ENCODE data around the gene TRPV5. TPM values are rescaled to one million over a fixed set of nuclear protein-coding genes. Genes with fewer than 3 reads are reported as not detected.

The TRPV5 gene
- total and polyA plus RNA-seq, 2 of the 4 experiments (the other 2 are of a cell fraction) = not detected

DNA sequence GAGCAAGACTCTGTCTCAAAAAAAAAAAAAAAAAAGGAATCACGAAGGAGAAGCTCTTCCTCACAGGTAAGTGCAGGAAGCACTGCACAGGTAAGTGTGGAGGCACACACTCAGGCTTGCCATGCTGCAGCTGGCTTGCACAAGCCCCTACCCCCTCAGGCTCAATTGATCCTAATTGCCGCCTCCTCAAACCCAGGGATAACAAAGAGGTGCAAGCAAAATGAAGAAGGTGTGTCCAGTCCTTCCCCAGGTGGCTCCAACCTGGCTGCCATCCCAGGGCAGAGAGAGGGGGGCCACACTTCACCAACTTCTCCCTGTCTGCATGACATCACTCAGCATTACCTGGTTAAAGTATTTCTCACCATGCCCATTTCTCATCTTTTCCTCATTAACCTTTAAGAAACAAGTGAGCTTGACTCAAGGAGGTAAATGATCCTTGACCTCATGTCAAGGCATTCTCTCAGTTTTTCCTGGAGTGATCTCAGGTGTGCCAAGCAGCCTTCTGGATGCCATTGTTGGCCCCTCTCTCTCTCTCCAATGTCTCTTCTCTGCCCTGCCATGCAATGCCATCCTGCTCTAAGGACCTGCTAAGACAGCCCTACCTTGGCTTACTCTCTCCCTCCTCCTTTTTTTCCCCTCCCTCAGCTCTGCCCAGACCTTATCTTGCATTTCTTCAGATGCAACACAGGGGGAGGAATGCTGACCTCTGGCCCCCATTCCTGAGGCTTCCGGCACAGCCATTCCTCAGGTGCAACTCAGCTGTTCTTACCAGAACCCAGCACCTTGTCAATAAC is 35.0 kb downstream of the TRPV5 start:
- no peak overlapping the region for H3K4me2 ChIP-seq (ENCODE audit: low read depth, low read length)
- H2AK9ac ChIP-seq (replicated peaks; ENCODE audit: low read depth, low read length, poor library complexity) = no peak overlapping the region
- no CpG with 5 or more reads among the region's 3 CpGs for WGBS, 2 experiments (ENCODE audit: extremely low coverage in 2 of 2, insufficient read length in 1 of 2)
- H3K56ac ChIP-seq (ENCODE audit: extremely low read depth, insufficient read depth, low read length) = no peak overlapping the region
- H4K91ac ChIP-seq (ENCODE audit: insufficient read depth, low read depth, low read length) = no peak overlapping the region
- no peaks in the 10 kb centered on the region for H4K20me1 ChIP-seq (ENCODE audit: insufficient read depth, low read length)
- H4K5ac ChIP-seq (ENCODE audit: low read depth, low read length) = no peak overlapping the region
- ATAC-seq (ENCODE audit: low read depth) (no peak), DNase-seq (no peak)
- no peak overlapping the region for H3K14ac ChIP-seq (replicated peaks; ENCODE audit: low read depth, low read length)
- ChIA-PET POLR2A (ENCODE audit: unreplicated experiment) (no interaction called here), CTCF (no interaction called here)
- no peaks in the 10 kb centered on the region for H3K9me3 ChIP-seq (ENCODE audit: control insufficient read depth, insufficient read depth, low read length)
- H3K9me1 ChIP-seq (ENCODE audit: insufficient read depth, low read length) = no peaks in the 10 kb centered on the region
- H3K27ac ChIP-seq (ENCODE audit: insufficient read depth, low read length) = no peak overlapping the region
- dilution Hi-C loops (cut with HindIII; ENCODE audit: low sequenced_read_pairs, unreplicated experiment) (no loop called here), intact Hi-C loops (cut with micrococcal nuclease) (no loop called here), in situ Hi-C loops (cut with MboI; ENCODE audit: low sequenced_read_pairs) (no loop called here)
- no peaks in the 10 kb centered on the region for H3K4me1 ChIP-seq (ENCODE audit: control insufficient read depth, insufficient read depth, low read length)
- H2BK5ac ChIP-seq (ENCODE audit: low read depth, low read length, poor library complexity, severe bottlenecking) = no peak overlapping the region
- no peak overlapping the region for H2BK120ac ChIP-seq (ENCODE audit: low read depth, low read length)
- no peak overlapping the region for H2AFZ ChIP-seq (replicated peaks; ENCODE audit: low read length, poor library complexity)
- H2BK20ac ChIP-seq (ENCODE audit: low read depth, low read length) = no peak overlapping the region
- H3K4me3 ChIP-seq (ENCODE audit: insufficient read depth, low read depth, low read length) = no peak overlapping the region
- H3K27me3 ChIP-seq (ENCODE audit: control insufficient read depth, insufficient read depth, low read length) = no peaks in the 10 kb centered on the region
- H3K9ac ChIP-seq (ENCODE audit: low read depth, low read length) = no peak overlapping the region
- H3K79me1 ChIP-seq (ENCODE audit: low read depth in 1 of 2, low read length in 2 of 2) = no peaks in the 10 kb centered on the region
- H3K23ac ChIP-seq (ENCODE audit: low read depth, low read length) = no peak overlapping the region
- H4K8ac ChIP-seq (ENCODE audit: low read depth in 2 of 2, low read length in 2 of 2) = no peak overlapping the region
- BruUV-seq (replicated peaks) = no TSS peak
- no peak overlapping the region for H2BK15ac ChIP-seq (ENCODE audit: low read depth, low read length)
- H2AK5ac ChIP-seq (ENCODE audit: low read depth, low read length) = no peak overlapping the region
- TF ChIP-seq, protein P1, sequence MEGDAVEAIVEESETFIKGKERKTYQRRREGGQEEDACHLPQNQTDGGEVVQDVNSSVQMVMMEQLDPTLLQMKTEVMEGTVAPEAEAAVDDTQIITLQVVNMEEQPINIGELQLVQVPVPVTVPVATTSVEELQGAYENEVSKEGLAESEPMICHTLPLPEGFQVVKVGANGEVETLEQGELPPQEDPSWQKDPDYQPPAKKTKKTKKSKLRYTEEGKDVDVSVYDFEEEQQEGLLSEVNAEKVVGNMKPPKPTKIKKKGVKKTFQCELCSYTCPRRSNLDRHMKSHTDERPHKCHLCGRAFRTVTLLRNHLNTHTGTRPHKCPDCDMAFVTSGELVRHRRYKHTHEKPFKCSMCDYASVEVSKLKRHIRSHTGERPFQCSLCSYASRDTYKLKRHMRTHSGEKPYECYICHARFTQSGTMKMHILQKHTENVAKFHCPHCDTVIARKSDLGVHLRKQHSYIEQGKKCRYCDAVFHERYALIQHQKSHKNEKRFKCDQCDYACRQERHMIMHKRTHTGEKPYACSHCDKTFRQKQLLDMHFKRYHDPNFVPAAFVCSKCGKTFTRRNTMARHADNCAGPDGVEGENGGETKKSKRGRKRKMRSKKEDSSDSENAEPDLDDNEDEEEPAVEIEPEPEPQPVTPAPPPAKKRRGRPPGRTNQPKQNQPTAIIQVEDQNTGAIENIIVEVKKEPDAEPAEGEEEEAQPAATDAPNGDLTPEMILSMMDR (conservative IDR thresholded peaks at IDR 0.05; ENCODE audit: low read depth, low read length) = no peak
- no peak for TF ChIP-seq MXI1 (IDR thresholded peaks at IDR 0.05; ENCODE audit: borderline replicate concordance, low read depth, low read length)
- no peak for TF ChIP-seq FOS (IDR thresholded peaks at IDR 0.05; ENCODE audit: low read depth, low read length)
- TF ChIP-seq, protein P2, sequence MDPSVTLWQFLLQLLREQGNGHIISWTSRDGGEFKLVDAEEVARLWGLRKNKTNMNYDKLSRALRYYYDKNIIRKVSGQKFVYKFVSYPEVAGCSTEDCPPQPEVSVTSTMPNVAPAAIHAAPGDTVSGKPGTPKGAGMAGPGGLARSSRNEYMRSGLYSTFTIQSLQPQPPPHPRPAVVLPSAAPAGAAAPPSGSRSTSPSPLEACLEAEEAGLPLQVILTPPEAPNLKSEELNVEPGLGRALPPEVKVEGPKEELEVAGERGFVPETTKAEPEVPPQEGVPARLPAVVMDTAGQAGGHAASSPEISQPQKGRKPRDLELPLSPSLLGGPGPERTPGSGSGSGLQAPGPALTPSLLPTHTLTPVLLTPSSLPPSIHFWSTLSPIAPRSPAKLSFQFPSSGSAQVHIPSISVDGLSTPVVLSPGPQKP (IDR thresholded peaks at IDR 0.05; ENCODE audit: borderline replicate concordance, low read depth, low read length) = no peak
- TF ChIP-seq CEBPB (IDR thresholded peaks at IDR 0.05; ENCODE audit: low read depth, low read length) = no peak
- no peak for TF ChIP-seq MAZ (IDR thresholded peaks at IDR 0.05; ENCODE audit: borderline replicate concordance, low read depth, low read length)
- TF ChIP-seq, protein P3, sequence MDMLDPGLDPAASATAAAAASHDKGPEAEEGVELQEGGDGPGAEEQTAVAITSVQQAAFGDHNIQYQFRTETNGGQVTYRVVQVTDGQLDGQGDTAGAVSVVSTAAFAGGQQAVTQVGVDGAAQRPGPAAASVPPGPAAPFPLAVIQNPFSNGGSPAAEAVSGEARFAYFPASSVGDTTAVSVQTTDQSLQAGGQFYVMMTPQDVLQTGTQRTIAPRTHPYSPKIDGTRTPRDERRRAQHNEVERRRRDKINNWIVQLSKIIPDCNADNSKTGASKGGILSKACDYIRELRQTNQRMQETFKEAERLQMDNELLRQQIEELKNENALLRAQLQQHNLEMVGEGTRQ (IDR thresholded peaks at IDR 0.05; ENCODE audit: low read depth, low read length) = no peak
- TF ChIP-seq NFE2L2 (IDR thresholded peaks at IDR 0.05; ENCODE audit: low read depth, low read length) = no peak
- TF ChIP-seq POLR2A (IDR thresholded peaks at IDR 0.05; ENCODE audit: low read depth, low read length) = no peak
- no peak for TF ChIP-seq SMC3 (IDR thresholded peaks at IDR 0.05; ENCODE audit: low read depth, low read length)
- no peak for TF ChIP-seq CHD1 (IDR thresholded peaks at IDR 0.05; ENCODE audit: low read depth, low read length)
- no peak for TF ChIP-seq RFX5 (IDR thresholded peaks at IDR 0.05; ENCODE audit: low read depth, low read length)
- TF ChIP-seq BHLHE40 (IDR thresholded peaks at IDR 0.05; ENCODE audit: low read depth, low read length) = no peak
- no peak for TF ChIP-seq RAD21 (IDR thresholded peaks at IDR 0.05; ENCODE audit: low read length)
- no peak for TF ChIP-seq MAFK (IDR thresholded peaks at IDR 0.05; ENCODE audit: low read depth, low read length)
- TF ChIP-seq RCOR1 (IDR thresholded peaks at IDR 0.05; ENCODE audit: insufficient replicate concordance, low read length) = no peak
- no peak overlapping the region for H3K18ac ChIP-seq (ENCODE audit: low read depth, low read length)
- no peak overlapping the region for H3K4ac ChIP-seq (ENCODE audit: low read depth, low read length)
- no peaks in the 10 kb centered on the region for H3K36me3 ChIP-seq (ENCODE audit: control insufficient read depth, insufficient read depth, low read length)
